T-helper 2 cell treated with Interferon-gamma antibody and Interleukin-4, amounts not matched to agents 100 ng/mL and 5 ng/mL, for 36 hours (primary cell): ENCODE measurements around the gene HIVEP3. TPM values are rescaled to one million over a fixed set of nuclear protein-coding genes. Genes with fewer than 3 reads are reported as not detected.

Source experiments
- intact Hi-C: fragments of 100-400 bp; cut with micrococcal nuclease; formaldehyde crosslinking; loops from one replicate; pipeline ENCODE4 v1.15.1; 2023
- total RNA-seq: library from RNA; stranded (reverse); gene quantifications from 2 replicates; pipeline ENCODE4 v1.2.3, GENCODE V29; 2022

The HIVEP3 gene
- total RNA-seq, 1 donor from 2014 or later = 20.3 TPM

DNA sequence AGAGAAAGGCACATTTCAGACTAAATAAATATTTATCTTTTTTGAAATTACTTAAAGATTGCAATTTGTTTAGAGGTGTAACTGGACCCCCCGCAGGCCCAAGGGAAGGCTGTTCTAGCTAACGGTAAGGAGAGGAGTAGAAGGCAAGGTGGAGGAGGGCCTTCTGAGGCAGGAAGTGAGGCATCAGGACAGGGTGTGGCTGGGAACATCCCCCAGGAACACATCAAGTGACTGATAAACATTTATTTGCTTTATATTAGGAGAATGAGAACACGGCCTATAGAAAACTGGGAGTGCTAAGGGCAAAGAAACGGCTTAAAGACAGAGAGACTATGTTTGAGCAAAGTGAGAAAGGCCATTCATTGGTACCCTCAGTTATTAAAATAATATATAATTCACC is 23.2 kb downstream of the HIVEP3 start:
- intact Hi-C loops = loop anchor here (10.0 kb wide), 2 partner anchors 91 to 321 kb away; no protein-coding TSS in a partner anchor

- intact Hi-C loops = loop anchor here (5.0 to 10.0 kb wide), 4 partner anchors 90 to 320 kb away; no protein-coding TSS in a partner anchor
Measured at GRCh38 chr1:41894808-41895483, 23.8 kb downstream of the HIVEP3 start.

- intact Hi-C loops = loop anchor here (5.0 to 10.0 kb wide), 4 partner anchors 89 to 319 kb away; no protein-coding TSS in a partner anchor
Measured at GRCh38 chr1:41894101-41894807, 24.5 kb downstream of the HIVEP3 start.

GRCh38 chr1:41892301-41892781 is 26.4 kb downstream of the HIVEP3 start:
- intact Hi-C loops = loop anchor here (5.0 to 10.0 kb wide), 4 partner anchors 88 to 318 kb away; no protein-coding TSS in a partner anchor

- intact Hi-C loops = loop anchor here (1.0 to 10.0 kb wide), 5 partner anchors 29 to 317 kb away; no protein-coding TSS in a partner anchor
Measured at GRCh38 chr1:41891199-41891896, 27.4 kb downstream of the HIVEP3 start.

GRCh38 chr1:41890825-41891198 is 27.9 kb downstream of the HIVEP3 start:
- intact Hi-C loops = loop anchor here (1.0 to 10.0 kb wide), 5 partner anchors 29 to 316 kb away; no protein-coding TSS in a partner anchor

GRCh38 chr1:41889506-41890414 is 29.0 kb downstream of the HIVEP3 start:
- intact Hi-C loops = loop anchor here (5.0 to 10.0 kb wide), 4 partner anchors 85 to 315 kb away; no protein-coding TSS in a partner anchor

DNA sequence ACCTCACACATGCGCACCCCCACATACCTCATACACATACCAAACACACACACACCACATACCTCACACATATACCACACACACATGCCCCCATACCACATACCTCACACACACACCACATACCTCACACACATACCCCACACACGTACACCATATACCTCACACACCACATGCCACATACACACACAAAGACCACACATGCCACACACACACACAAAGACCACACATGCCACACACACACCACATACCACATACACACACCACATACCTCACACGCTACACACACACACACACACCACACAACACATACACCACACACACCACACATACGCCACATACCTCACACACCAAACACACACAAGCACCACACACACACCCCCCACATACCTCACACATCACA is 30.0 kb downstream of the HIVEP3 start:
- intact Hi-C loops = no loop called here

- intact Hi-C loops = no loop called here
Measured at GRCh38 chr1:41887365-41887764, 31.4 kb downstream of the HIVEP3 start.

GRCh38 chr1:41884256-41885230 is 34.2 kb downstream of the HIVEP3 start:
- intact Hi-C loops = no loop called here

GRCh38 chr1:41883507-41883906 is 35.2 kb downstream of the HIVEP3 start:
- intact Hi-C loops = no loop called here

DNA sequence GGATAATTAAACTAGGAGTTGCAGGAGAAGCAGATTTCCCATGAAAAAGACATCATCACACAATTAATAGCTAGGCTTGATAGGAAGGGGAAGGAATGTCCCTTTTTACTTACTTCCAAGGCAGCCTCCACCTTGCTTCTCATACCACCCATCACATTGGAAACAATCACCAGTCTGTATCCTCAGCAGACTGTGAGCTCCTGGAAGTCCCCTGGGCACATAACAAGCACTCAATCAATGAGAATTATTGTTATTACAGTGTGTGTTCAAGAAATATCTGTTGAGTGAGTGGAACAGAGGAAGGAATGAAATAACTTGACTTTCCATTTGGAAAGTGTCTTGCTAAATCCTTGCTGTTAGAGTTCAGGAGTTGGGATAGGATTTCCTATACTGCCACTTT is 36.2 kb downstream of the HIVEP3 start:
- intact Hi-C loops = no loop called here

- intact Hi-C loops = no loop called here
Measured at GRCh38 chr1:41882068-41882477, 36.6 kb downstream of the HIVEP3 start.

DNA sequence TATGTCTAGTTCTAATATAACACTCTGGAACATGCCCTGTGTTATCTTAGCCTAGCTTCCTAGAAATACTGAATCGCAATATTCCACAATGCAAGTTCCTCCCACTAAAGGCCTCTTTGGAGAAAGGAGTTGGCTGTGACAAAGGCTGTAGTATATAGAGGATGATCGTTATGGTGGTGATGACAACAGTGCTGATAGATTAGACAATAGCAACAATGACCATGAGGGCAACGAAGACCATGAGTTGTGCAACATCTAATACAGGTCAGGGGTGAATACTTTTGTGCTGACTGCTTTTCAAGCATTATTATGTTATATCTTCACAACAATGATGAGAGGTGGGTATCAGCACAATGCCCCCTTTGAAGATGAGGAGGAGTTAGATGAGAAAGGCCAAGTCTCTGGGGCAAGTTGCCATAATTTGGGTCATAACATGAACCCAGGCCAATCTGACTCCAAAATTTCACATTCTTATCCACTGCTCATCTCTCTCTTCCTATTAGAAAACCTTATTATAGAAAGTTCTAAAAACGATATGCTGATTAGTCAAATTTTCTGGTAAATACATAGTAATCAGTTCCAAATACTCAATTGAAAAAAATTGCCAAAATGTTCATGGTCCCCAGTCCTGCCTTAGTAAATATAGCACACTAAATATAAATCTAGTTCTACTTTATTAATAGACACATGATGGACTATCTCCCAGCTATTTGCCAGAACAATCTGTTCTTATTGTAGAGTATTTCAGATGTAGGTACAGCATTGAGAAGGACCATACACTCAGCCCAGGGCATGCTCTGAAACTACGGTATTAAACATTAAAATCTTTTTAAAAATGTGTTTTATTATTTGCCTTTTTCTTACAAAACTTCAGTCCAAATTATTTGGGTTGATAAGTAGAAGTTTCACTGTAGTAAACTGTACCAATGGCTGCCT is 37.5 kb downstream of the HIVEP3 start:
- intact Hi-C loops = no loop called here

- intact Hi-C loops = no loop called here
Measured at GRCh38 chr1:41880261-41880660, 38.5 kb downstream of the HIVEP3 start.

DNA sequence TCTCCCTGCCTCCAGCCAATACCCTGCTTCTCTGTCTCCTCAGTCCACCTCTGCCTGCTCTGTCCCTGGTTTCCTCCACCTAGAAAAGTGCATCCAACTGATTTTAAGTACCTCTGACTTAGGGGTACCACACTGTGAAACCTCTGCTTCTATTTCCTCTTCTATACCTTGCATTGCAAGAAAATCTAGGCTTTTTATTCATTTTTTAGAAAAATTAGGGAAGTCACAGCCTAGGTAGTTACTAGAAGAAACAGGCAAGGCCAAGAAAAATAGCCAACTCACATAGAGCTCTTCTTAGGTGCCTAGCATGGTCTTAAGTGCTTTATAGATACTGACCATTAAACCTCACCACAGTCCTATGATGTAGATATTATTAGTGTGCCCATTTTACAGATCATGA is 39.1 kb downstream of the HIVEP3 start:
- intact Hi-C loops = no loop called here

DNA sequence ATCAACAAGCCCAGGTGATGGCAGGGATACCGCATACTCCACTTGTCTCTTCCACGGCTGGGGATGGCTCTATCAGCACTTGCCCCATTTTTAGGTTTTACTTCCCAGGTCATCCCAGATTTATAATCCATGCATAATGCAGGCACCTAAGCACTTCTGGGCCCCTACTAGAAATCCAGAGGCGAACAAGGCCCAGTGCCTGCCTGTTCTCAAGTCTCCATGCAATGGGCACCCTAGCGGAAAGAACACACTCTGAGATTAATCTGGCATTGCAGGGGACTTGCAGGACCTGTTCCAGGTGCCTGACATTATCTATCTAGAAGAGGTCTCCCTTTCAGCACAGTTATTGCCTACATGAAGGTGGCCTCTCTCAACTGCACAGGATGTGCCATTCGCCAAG is 39.8 kb downstream of the HIVEP3 start:
- intact Hi-C loops = no loop called here

DNA sequence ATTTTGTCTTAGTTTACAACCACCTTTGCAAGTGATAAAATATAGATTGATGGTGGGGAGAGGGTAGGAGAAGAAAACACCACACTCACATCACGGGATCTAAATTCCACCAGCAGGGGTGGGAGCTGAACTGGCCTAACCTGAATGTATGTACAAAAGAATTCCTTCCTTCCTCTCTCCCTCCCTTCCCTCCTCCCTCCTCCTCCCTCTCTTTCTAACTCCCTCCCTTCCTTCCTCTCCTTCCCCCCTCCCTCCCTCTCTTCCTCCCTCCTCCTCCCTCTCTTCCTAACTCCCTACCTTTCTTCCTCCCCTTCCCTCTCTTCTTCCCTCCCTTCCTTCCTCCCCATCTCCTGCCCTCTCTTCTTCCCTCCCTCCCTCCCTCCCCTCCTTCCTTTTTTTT is 40.2 kb downstream of the HIVEP3 start:
- intact Hi-C loops = no loop called here
